Measurements from ENCODE around the gene AUTS2.

AUTS2 gene

GRCh38 chr7:69864822-69865221 lies 266.5 kb downstream of the AUTS2 start:
- DNase-seq (ENCODE audit: insufficient read length, low spot score), result no peak
- no peak for TF ChIP-seq POLR2A (IDR thresholded peaks at IDR 0.05; ENCODE audit: low read depth, low read length)
- no peak for TF ChIP-seq SPI1 (IDR thresholded peaks at IDR 0.05; ENCODE audit: low read depth, low read length)
- no peak for TF ChIP-seq PAX5 (IDR thresholded peaks at IDR 0.05; ENCODE audit: insufficient read depth, low read length, severe bottlenecking)
- no peak for TF ChIP-seq TAF1 (IDR thresholded peaks at IDR 0.05; ENCODE audit: low read depth, low read length)
- no peak for TF ChIP-seq POU2F2 (IDR thresholded peaks at IDR 0.05; ENCODE audit: low read depth, low read length)
- TF ChIP-seq POLR2AphosphoS5 (IDR thresholded peaks at IDR 0.05; ENCODE audit: low read depth, low read length), result no peak
- FAIRE-seq, result peak; percentile 56

GRCh38 chr7:69868921-69869320 lies 270.6 kb downstream of the AUTS2 start:
- DNase-seq (ENCODE audit: insufficient read length, low spot score) (no peak), FAIRE-seq (no peak)
- TF ChIP-seq POU2F2 (IDR thresholded peaks at IDR 0.05; ENCODE audit: low read depth, low read length) (no peak), PAX5 (IDR thresholded peaks at IDR 0.05; ENCODE audit: insufficient read depth, low read length, severe bottlenecking) (no peak), POLR2A (IDR thresholded peaks at IDR 0.05; ENCODE audit: low read depth, low read length) (no peak), POLR2AphosphoS5 (IDR thresholded peaks at IDR 0.05; ENCODE audit: low read depth, low read length) (no peak), SPI1 (IDR thresholded peaks at IDR 0.05; ENCODE audit: low read depth, low read length) (no peak), TAF1 (IDR thresholded peaks at IDR 0.05; ENCODE audit: low read depth, low read length) (no peak)

DNA sequence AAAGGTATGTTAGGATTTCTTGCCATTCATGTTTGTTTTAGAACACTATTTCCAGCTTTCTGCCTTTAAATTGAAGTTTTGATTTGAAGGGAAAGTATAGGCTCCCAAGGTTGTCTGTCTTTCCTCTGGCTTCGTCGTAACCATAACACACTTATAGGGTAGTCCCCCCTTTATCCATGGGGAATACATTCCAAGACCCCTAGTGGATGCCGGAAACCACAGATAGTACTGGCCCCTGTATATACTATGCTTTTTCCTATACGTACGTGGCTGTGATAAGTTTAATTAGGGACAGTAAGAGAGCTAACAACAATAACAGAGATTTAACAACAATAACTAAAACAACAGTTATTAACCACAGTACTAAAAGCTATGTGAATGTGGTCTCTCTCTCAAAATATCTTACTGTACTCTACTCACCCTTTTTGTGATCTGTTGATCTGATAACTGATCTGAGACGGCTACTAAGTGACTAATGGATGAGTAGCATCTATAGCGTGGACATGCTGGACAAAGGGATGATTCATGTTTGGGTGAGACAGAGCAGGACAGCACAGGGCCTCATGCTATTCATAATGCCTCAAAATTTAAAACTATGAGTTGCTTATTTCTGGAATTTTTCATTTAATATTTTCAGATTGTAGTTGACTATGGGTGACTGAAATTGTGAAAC lies 273.1 kb downstream of the AUTS2 start:
- DNase-seq (ENCODE audit: insufficient read length, low spot score) (no peak), FAIRE-seq (peak; percentile 58)

GRCh38 chr7:69871886-69872569 lies 273.8 kb downstream of the AUTS2 start:
- DNase-seq (ENCODE audit: insufficient read length, low spot score) (no peak), FAIRE-seq (peak; percentile 67)
- TF ChIP-seq POLR2A (IDR thresholded peaks at IDR 0.05; ENCODE audit: low read depth, low read length) (no peak), POU2F2 (IDR thresholded peaks at IDR 0.05; ENCODE audit: low read depth, low read length) (no peak), SPI1 (IDR thresholded peaks at IDR 0.05; ENCODE audit: low read depth, low read length) (no peak), TAF1 (IDR thresholded peaks at IDR 0.05; ENCODE audit: low read depth, low read length) (no peak), PAX5 (IDR thresholded peaks at IDR 0.05; ENCODE audit: insufficient read depth, low read length, severe bottlenecking) (no peak), POLR2AphosphoS5 (IDR thresholded peaks at IDR 0.05; ENCODE audit: low read depth, low read length) (no peak)

More for the DNA sequence above, 273.1 kb downstream of the AUTS2 start:
- TF ChIP-seq POLR2A (IDR thresholded peaks at IDR 0.05; ENCODE audit: low read depth, low read length), result no peak
- TF ChIP-seq TAF1 (IDR thresholded peaks at IDR 0.05; ENCODE audit: low read depth, low read length), result no peak
- no peak for TF ChIP-seq PAX5 (IDR thresholded peaks at IDR 0.05; ENCODE audit: insufficient read depth, low read length, severe bottlenecking)
- TF ChIP-seq POLR2AphosphoS5 (IDR thresholded peaks at IDR 0.05; ENCODE audit: low read depth, low read length), result no peak
- TF ChIP-seq POU2F2 (IDR thresholded peaks at IDR 0.05; ENCODE audit: low read depth, low read length), result no peak
- no peak for TF ChIP-seq SPI1 (IDR thresholded peaks at IDR 0.05; ENCODE audit: low read depth, low read length)

DNA sequence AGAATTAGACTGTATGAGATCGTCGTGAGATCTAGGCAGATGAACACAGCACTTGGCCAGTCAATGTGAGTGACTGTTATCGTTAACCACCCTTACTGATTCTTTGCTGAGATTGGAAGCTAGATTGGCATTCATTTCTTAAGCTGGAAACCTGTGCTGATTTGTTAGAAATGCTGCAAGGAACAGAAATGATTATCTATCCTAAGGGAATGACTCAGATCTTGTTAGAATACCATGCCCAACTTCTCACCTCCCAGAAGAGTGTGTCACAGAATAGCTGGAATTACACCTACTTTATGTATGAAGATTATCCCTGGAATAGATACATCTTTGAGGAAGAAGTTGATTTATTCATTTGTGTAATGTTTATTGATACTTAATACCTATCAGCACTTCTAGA lies 275.2 kb downstream of the AUTS2 start:
- TF ChIP-seq POLR2AphosphoS5 (IDR thresholded peaks at IDR 0.05; ENCODE audit: low read depth, low read length), result no peak
- TF ChIP-seq POU2F2 (IDR thresholded peaks at IDR 0.05; ENCODE audit: low read depth, low read length), result no peak
- TF ChIP-seq TAF1 (IDR thresholded peaks at IDR 0.05; ENCODE audit: low read depth, low read length), result no peak
- TF ChIP-seq PAX5 (IDR thresholded peaks at IDR 0.05; ENCODE audit: insufficient read depth, low read length, severe bottlenecking), result no peak
- no peak for TF ChIP-seq POLR2A (IDR thresholded peaks at IDR 0.05; ENCODE audit: low read depth, low read length)
- TF ChIP-seq SPI1 (IDR thresholded peaks at IDR 0.05; ENCODE audit: low read depth, low read length), result no peak
- DNase-seq (ENCODE audit: insufficient read length, low spot score), result no peak
- no peak for FAIRE-seq

DNA sequence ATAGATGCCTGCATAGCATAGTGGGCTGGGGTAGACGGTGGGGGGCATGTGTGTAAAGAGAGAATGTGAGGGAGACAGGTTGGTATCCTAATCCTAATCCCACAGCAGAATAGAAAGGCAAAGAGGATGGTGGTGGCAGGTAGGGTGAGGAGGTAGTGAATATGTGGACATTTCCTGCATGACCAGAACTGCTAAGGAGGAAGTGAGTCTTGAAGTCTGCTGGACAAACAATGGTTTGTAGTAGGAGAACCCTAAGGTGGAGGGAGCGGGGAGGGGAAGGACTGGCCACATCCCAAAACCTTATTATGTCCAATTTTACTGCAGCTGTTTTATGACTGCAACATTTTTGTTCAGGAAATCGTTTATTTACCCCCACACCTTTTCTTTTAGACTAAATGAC lies 279.7 kb downstream of the AUTS2 start:
- FAIRE-seq (peak; percentile 50), DNase-seq (ENCODE audit: insufficient read length, low spot score) (no peak)
- TF ChIP-seq TAF1 (IDR thresholded peaks at IDR 0.05; ENCODE audit: low read depth, low read length), result no peak
- TF ChIP-seq PAX5 (IDR thresholded peaks at IDR 0.05; ENCODE audit: insufficient read depth, low read length, severe bottlenecking), result no peak
- no peak for TF ChIP-seq POU2F2 (IDR thresholded peaks at IDR 0.05; ENCODE audit: low read depth, low read length)
- TF ChIP-seq POLR2A (IDR thresholded peaks at IDR 0.05; ENCODE audit: low read depth, low read length), result no peak
- peak; percentile 57 for TF ChIP-seq SPI1 (IDR thresholded peaks at IDR 0.05; ENCODE audit: low read depth, low read length)

DNA sequence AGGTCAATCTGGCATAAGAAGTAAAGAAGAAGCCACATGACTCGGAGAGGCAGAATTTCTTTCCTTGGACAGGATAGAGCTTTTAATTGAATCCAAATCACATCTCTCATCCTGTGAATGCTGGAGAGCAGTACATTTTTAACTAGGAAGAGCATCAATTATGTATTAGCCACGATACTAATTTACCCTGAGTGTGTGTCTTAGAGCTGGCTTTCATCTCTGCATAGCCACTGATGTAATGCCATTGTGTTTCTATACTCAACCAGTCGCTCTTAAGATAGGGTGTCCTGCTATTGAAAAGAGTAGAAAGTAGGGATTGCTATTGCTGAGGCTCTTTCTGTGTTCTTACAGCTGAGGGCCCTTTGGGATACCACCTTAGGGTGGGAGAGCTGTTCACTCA lies 280.3 kb downstream of the AUTS2 start:
- TF ChIP-seq TAF1 (IDR thresholded peaks at IDR 0.05; ENCODE audit: low read depth, low read length) (no peak), POLR2A (IDR thresholded peaks at IDR 0.05; ENCODE audit: low read depth, low read length) (no peak)
- FAIRE-seq, result no peak
- no peak for DNase-seq (ENCODE audit: insufficient read length, low spot score)

- FAIRE-seq (peak; percentile 67), DNase-seq (ENCODE audit: insufficient read length, low spot score) (no peak)
- TF ChIP-seq PAX5 (IDR thresholded peaks at IDR 0.05; ENCODE audit: insufficient read depth, low read length, severe bottlenecking) (no peak), POLR2AphosphoS5 (IDR thresholded peaks at IDR 0.05; ENCODE audit: low read depth, low read length) (no peak), TAF1 (IDR thresholded peaks at IDR 0.05; ENCODE audit: low read depth, low read length) (peak; percentile 87)
Measured at GRCh38 chr7:69879989-69880388, 281.7 kb downstream of the AUTS2 start.

- DNase-seq (ENCODE audit: insufficient read length, low spot score) (no peak), FAIRE-seq (no peak)
- TF ChIP-seq PAX5 (IDR thresholded peaks at IDR 0.05; ENCODE audit: insufficient read depth, low read length, severe bottlenecking) (no peak), TAF1 (IDR thresholded peaks at IDR 0.05; ENCODE audit: low read depth, low read length) (no peak), SPI1 (IDR thresholded peaks at IDR 0.05; ENCODE audit: low read depth, low read length) (no peak), POU2F2 (IDR thresholded peaks at IDR 0.05; ENCODE audit: low read depth, low read length) (no peak), POLR2A (IDR thresholded peaks at IDR 0.05; ENCODE audit: low read depth, low read length) (no peak), POLR2AphosphoS5 (IDR thresholded peaks at IDR 0.05; ENCODE audit: low read depth, low read length) (no peak)
Measured at GRCh38 chr7:69880840-69881239, 282.6 kb downstream of the AUTS2 start.

DNA sequence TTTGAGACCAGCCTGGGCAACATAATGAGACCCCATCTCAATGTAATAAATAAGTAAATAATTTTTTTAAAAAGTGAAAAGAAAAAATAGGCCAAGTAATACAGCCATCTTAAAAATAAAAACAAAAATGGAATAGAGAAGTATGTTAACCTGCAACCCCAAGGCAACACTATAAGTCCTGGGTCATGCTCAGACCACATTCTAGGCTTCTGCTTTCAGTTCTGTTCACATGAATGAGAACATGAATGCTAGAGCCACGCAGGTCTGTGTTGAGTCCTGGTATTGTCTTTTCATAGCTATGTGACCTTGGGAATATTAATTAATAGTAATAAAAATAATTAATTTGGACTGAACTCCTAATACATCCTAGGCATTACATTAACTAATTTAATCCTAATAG lies 284.0 kb downstream of the AUTS2 start:
- DNase-seq (ENCODE audit: insufficient read length, low spot score), result no peak
- FAIRE-seq, result peak; percentile 51
- TF ChIP-seq POLR2AphosphoS5 (IDR thresholded peaks at IDR 0.05; ENCODE audit: low read depth, low read length), result no peak
- TF ChIP-seq SPI1 (IDR thresholded peaks at IDR 0.05; ENCODE audit: low read depth, low read length), result peak; percentile 79
- TF ChIP-seq POLR2A (IDR thresholded peaks at IDR 0.05; ENCODE audit: low read depth, low read length), result no peak
- no peak for TF ChIP-seq TAF1 (IDR thresholded peaks at IDR 0.05; ENCODE audit: low read depth, low read length)
- no peak for TF ChIP-seq PAX5 (IDR thresholded peaks at IDR 0.05; ENCODE audit: insufficient read depth, low read length, severe bottlenecking)

Data from GM12891 (cell line).